ENCODE measurements around the gene GCNT4.

GRCh38 chr5:75051217-75051751, 1.1 kb downstream of the GCNT4 start:
- TF ChIP-seq CTCF (IDR thresholded peaks at IDR 0.05) (no peak), POLR2A (IDR thresholded peaks at IDR 0.05) (no peak)

All from transverse colon (tissue), 3 donors.